Astrocyte of the spinal cord (primary cell): ENCODE measurements around the gene RAN.
"Not testable (repeated sequence)": the region's sequence is repeated elsewhere in the genome, so short reads cannot be mapped to it uniquely, and the experiment has no call there.

Source experiments
- DNase-seq: peaks from one replicate; pipeline ENCODE4 v3.0.0; 2011; ENCODE audit warnings: low read depth, low spot score
- H3K4me3 ChIP-seq: 2 replicates; pipeline ENCODE4 v1.5.1; 2011; ENCODE audit warnings: low read depth, mild to moderate bottlenecking, low read length, moderate library complexity
- CTCF ChIP-seq: IDR thresholded peaks from 2 replicates; pipeline ENCODE4 v1.5.1; 2012; ENCODE audit warnings: low read depth, mild to moderate bottlenecking, low read length, inconsistent platforms
- in situ Hi-C: cut with HindIII; loops from 2 replicates; pipeline ENCODE4 v1.10.0; 2017; ENCODE audit warnings: low sequenced_read_pairs

Gene RAN

GRCh38 chr12:130862161-130862560 lies 9.7 kb upstream of the RAN start:
- TF ChIP-seq CTCF = no peak
- DNase-seq = no peak
- no peak overlapping the region for H3K4me3 ChIP-seq
- in situ Hi-C loops = no loop called here

- H3K4me3 ChIP-seq, DNase-seq, in situ Hi-C loops: not testable (repeated sequence)
Measured at GRCh38 chr12:130862771-130863170, 9.1 kb upstream of the RAN start.

GRCh38 chr12:130863298-130863697 lies 8.6 kb upstream of the RAN start:
- in situ Hi-C loops = no loop called here
- TF ChIP-seq CTCF = no peak
- no peak for DNase-seq
- H3K4me3 ChIP-seq = no peak overlapping the region

- H3K4me3 ChIP-seq = no peak overlapping the region
- TF ChIP-seq CTCF = no peak
- in situ Hi-C loops = no loop called here
- DNase-seq = no peak
Measured at GRCh38 chr12:130868412-130868811, 3.5 kb upstream of the RAN start.

- peak overlapping the region; percentile 61 for H3K4me3 ChIP-seq
- peak; percentile 92 for DNase-seq
- in situ Hi-C loops = no loop called here
- peak; percentile 70 for TF ChIP-seq CTCF
Measured at GRCh38 chr12:130870442-130871285, 1.2 kb upstream of the RAN start.

- in situ Hi-C loops = no loop called here
- peak; percentile 13 for DNase-seq
- H3K4me3 ChIP-seq = peak overlapping the region; percentile 79
- TF ChIP-seq CTCF = no peak
Measured at GRCh38 chr12:130872179-130873096, 572 bp downstream of the RAN start.
